H1 (cell line): ENCODE results near the gene CNOT1. TPM values are rescaled to one million over a fixed set of nuclear protein-coding genes. Genes with fewer than 3 reads are reported as not detected.

ENCODE experiments used
- CTCF ChIA-PET: fragments of 300-600 bp; sonication (Branson Sonifier 250); formaldehyde crosslinking; loops from one replicate; lab custom pipeline; 2021; ENCODE audit not compliant: partially characterized antibody; lab: Charles Lee
- POLR2A ChIA-PET: fragments of 300-600 bp; sonication (Branson Sonifier 250); formaldehyde crosslinking; loops from one replicate; lab custom pipeline; 2021; ENCODE audit warnings: inconsistent platforms; ENCODE audit not compliant: partially characterized antibody; lab: Charles Lee
- DNase-seq, 2 experiments: peaks; one replicate each; pipeline versions ENCODE4 v3.0.0 to v3.0.0-alpha.2; 2010 to 2022; ENCODE audit warnings: low spot score in 2 of 2, low read depth in 1 of 2, mixed read lengths in 1 of 2
- FAIRE-seq: peaks from 2 replicates; lab custom pipeline; 2011; peaks lifted over from hg19 to GRCh38; lab: Jason Lieb, UNC
- H2AFZ ChIP-seq: 2 replicates; pipeline ENCODE4 v1.8.1; 2012; ENCODE audit warnings: low read length, inconsistent platforms
- H2AK5ac ChIP-seq: 2 replicates; pipeline ENCODE4 v1.6.1; 2013; ENCODE audit warnings: low read depth, low read length
- H2BK120ac ChIP-seq: replicated peaks from 2 replicates; pipeline ENCODE3; 2013; ENCODE audit warnings: low read depth, low read length, inconsistent platforms
- H2BK12ac ChIP-seq: 2 replicates; pipeline ENCODE4 v1.6.1; 2013; ENCODE audit warnings: low read depth, low read length
- H2BK15ac ChIP-seq: 2 replicates; pipeline ENCODE4 v1.6.1; 2013; ENCODE audit warnings: low read length
- H2BK20ac ChIP-seq: 2 replicates; pipeline ENCODE4 v1.6.1; 2013; ENCODE audit warnings: low read length
- H2BK5ac ChIP-seq: 2 replicates; pipeline ENCODE4 v1.6.1; 2013; ENCODE audit warnings: low read depth, low read length
- H3K14ac ChIP-seq: 2 replicates; pipeline ENCODE4 v1.6.1; 2013; ENCODE audit warnings: inconsistent platforms; ENCODE audit not compliant: insufficient read length
- H3K18ac ChIP-seq: 2 replicates; pipeline ENCODE4 v1.6.1; 2013; ENCODE audit warnings: low read length; ENCODE audit errors: extremely low read depth
- H3K23ac ChIP-seq: 2 replicates; pipeline ENCODE4 v1.6.1; 2013; ENCODE audit warnings: inconsistent platforms; ENCODE audit not compliant: insufficient read length
- H3K23me2 ChIP-seq: 2 replicates; pipeline ENCODE4 v1.6.1; 2013; ENCODE audit warnings: low read depth, low read length
- H3K27ac ChIP-seq: 2 replicates; pipeline ENCODE4 v1.6.1; 2011; ENCODE audit warnings: low read depth, low read length, inconsistent platforms
- H3K27me3 ChIP-seq, 4 experiments: replicated peaks in 1 of 4; 1 replicate in 1 of 4; 2 replicates in 3 of 4; pipeline versions ENCODE4 v1.6.1 to v1.8.1; 2011 to 2013; ENCODE audit warnings: low read length in 3 of 4, mild to moderate bottlenecking in 3 of 4, inconsistent platforms in 2 of 4, mixed read lengths in 2 of 4, moderate library complexity in 1 of 4; ENCODE audit not compliant: control insufficient read depth in 3 of 4, insufficient read depth in 3 of 4; ENCODE audit errors: extremely low read depth in 1 of 4
- H3K36me3 ChIP-seq, 4 experiments: 2 replicates each; pipeline versions ENCODE4 v1.6.1 to v1.8.1; 2011 to 2013; ENCODE audit warnings: mild to moderate bottlenecking in 4 of 4, low read length in 3 of 4, moderate library complexity in 2 of 4, control low read depth in 1 of 4, inconsistent platforms in 1 of 4; ENCODE audit not compliant: insufficient read depth in 4 of 4, control insufficient read depth in 2 of 4
- H3K4ac ChIP-seq: replicated peaks from 2 replicates; pipeline ENCODE3; 2013; ENCODE audit warnings: low read length, low read depth, mixed read lengths, inconsistent platforms; ENCODE audit not compliant: insufficient read length
- H3K4me1 ChIP-seq, 4 experiments: replicated peaks in 1 of 4; 1 replicate in 1 of 4; 2 replicates in 3 of 4; pipeline versions ENCODE4 v1.6.1 to v1.8.1; 2011 to 2013; ENCODE audit warnings: low read length in 3 of 4, inconsistent platforms in 2 of 4, mixed read lengths in 1 of 4; ENCODE audit not compliant: insufficient read depth in 4 of 4, control insufficient read depth in 3 of 4
- H3K4me2 ChIP-seq, 2 experiments: 2 replicates each; pipeline versions ENCODE4 v1.6.1 to v1.8.1; 2011 to 2013; ENCODE audit warnings: low read depth in 2 of 2, low read length in 2 of 2, control low read depth in 1 of 2, inconsistent platforms in 1 of 2, mild to moderate bottlenecking in 1 of 2; ENCODE audit not compliant: insufficient read depth in 1 of 2
- H3K4me3 ChIP-seq, 4 experiments: fragments of 200-600, 300-600 bp in 1 of 4; sonication (generic), shearing (Covaris generic), sonication (Bioruptor Twin) in 1 of 4; 2 replicates each; pipeline versions ENCODE4 v1.5.1 to v1.8.1; 2011 to 2016; ENCODE audit warnings: low read length in 4 of 4, low read depth in 3 of 4, control low read depth in 2 of 4, inconsistent platforms in 2 of 4, mild to moderate bottlenecking in 2 of 4, mixed read lengths in 1 of 4, moderate library complexity in 1 of 4; ENCODE audit not compliant: insufficient read depth in 2 of 4; ENCODE audit errors: extremely low read depth in 1 of 4
- H3K56ac ChIP-seq: replicated peaks from 2 replicates; pipeline ENCODE3; 2013; ENCODE audit warnings: low read depth, mild to moderate bottlenecking, mixed read lengths, low read length, inconsistent platforms; ENCODE audit not compliant: insufficient read length
- H3K79me1 ChIP-seq: 2 replicates; pipeline ENCODE4 v1.6.1; 2013; ENCODE audit warnings: low read depth, low read length, control low read depth
- H3K79me2 ChIP-seq, 2 experiments: 2 replicates each; pipeline versions ENCODE4 v1.6.1 to v1.8.1; 2012 to 2013; ENCODE audit warnings: low read length in 2 of 2, mild to moderate bottlenecking in 2 of 2, inconsistent platforms in 1 of 2; ENCODE audit not compliant: insufficient read depth in 2 of 2, control insufficient read depth in 1 of 2
- H3K9ac ChIP-seq, 4 experiments: replicated peaks in 1 of 4; 1 replicate in 1 of 4; 2 replicates in 3 of 4; pipeline versions ENCODE4 v1.6.1 to v1.8.1; 2011 to 2013; ENCODE audit warnings: low read depth in 3 of 4, low read length in 3 of 4, control low read depth in 2 of 4, mild to moderate bottlenecking in 2 of 4, moderate library complexity in 2 of 4, inconsistent platforms in 1 of 4; ENCODE audit errors: extremely low read depth in 1 of 4
- H3K9me3 ChIP-seq, 2 experiments: 2 replicates each; pipeline versions ENCODE4 v1.6.1 to v1.8.1; 2012 to 2013; ENCODE audit warnings: mild to moderate bottlenecking in 2 of 2, moderate library complexity in 2 of 2, control low read depth in 1 of 2, inconsistent platforms in 1 of 2, low read depth in 1 of 2, low read length in 1 of 2, mixed read lengths in 1 of 2; ENCODE audit not compliant: insufficient read depth in 2 of 2
- H4K20me1 ChIP-seq, 2 experiments: replicated peaks in 1 of 2; 2 replicates each; pipeline versions ENCODE3 to v1.8.1; 2011 to 2013; ENCODE audit warnings: inconsistent platforms in 2 of 2, low read length in 2 of 2, mild to moderate bottlenecking in 1 of 2; ENCODE audit not compliant: insufficient read depth in 2 of 2, control insufficient read depth in 1 of 2
- H4K5ac ChIP-seq: 2 replicates; pipeline ENCODE4 v1.6.1; 2013; ENCODE audit warnings: low read length, low read depth, mixed read lengths, inconsistent platforms; ENCODE audit not compliant: insufficient read length
- H4K8ac ChIP-seq: 2 replicates; pipeline ENCODE4 v1.8.0; 2013; ENCODE audit warnings: mild to moderate bottlenecking, moderate library complexity, low read length, inconsistent platforms; ENCODE audit not compliant: insufficient read depth; ENCODE audit errors: extremely low read depth
- H4K91ac ChIP-seq: replicated peaks from 2 replicates; pipeline ENCODE3; 2013; ENCODE audit warnings: low read length, mixed read lengths, inconsistent platforms; ENCODE audit not compliant: insufficient read length
- ATF3 ChIP-seq: IDR thresholded peaks from 2 replicates; pipeline ENCODE4 v1.6.1; 2011; ENCODE audit warnings: low read depth, mild to moderate bottlenecking, low read length; ENCODE audit not compliant: insufficient read depth
- BCL11A ChIP-seq, 2 experiments: IDR thresholded peaks; one replicate each; pipeline ENCODE4 v1.6.1; 2011; ENCODE audit warnings: low read depth in 2 of 2, low read length in 2 of 2, mild to moderate bottlenecking in 2 of 2
- CHD2 ChIP-seq: IDR thresholded peaks from 2 replicates; pipeline ENCODE4 v1.6.1; 2012; ENCODE audit warnings: low read length, improper control_type of control experiment
- KDM4A ChIP-seq: IDR thresholded peaks from one replicate; pipeline ENCODE4 v1.7.1; 2012; ENCODE audit warnings: low read depth, mild to moderate bottlenecking, moderate library complexity, low read length, inconsistent platforms; ENCODE audit not compliant: severe bottlenecking
- RNF2 ChIP-seq: fragments of 200-900, 300-1000 bp; sonication (generic); IDR thresholded peaks from 2 replicates; pipeline ENCODE4 v1.7.1; 2016; ENCODE audit warnings: borderline replicate concordance, low read depth, mild to moderate bottlenecking, antibody characterized with exemption, low read length; ENCODE audit not compliant: poor library complexity, severe bottlenecking; ENCODE audit errors: missing control alignments
- SIX5 ChIP-seq: IDR thresholded peaks from 2 replicates; pipeline ENCODE4 v1.6.1; 2011; ENCODE audit warnings: mild to moderate bottlenecking, low read depth, low read length
- SP4 ChIP-seq: IDR thresholded peaks from 2 replicates; pipeline ENCODE4 v1.6.1; 2012; ENCODE audit warnings: low read length, inconsistent platforms
- WGBS, 2 experiments: shearing (Covaris generic) in 1 of 2; methylation state at CpG; one replicate each; pipeline versions ENCODE4 v1.1.6 to v1.1.7; 2013 to 2015; ENCODE audit warnings: low lambda C conversion rate in 2 of 2, mixed read lengths in 2 of 2, inconsistent platforms in 1 of 2, low coverage in 1 of 2, missing lambda C conversion rate in 1 of 2; ENCODE audit not compliant: insufficient replicate concordance in 2 of 2, insufficient coverage in 1 of 2, insufficient read length in 1 of 2; ENCODE audit errors: extremely low coverage in 1 of 2, missing lambda C conversion rate in 1 of 2; 5-methylcytosine and 5-hydroxymethylcytosine counted together
- polyA plus RNA-seq, 7 experiments: library from polyadenylated mRNA; depleted of rRNA in 3 of 7; stranded (reverse) in 5 of 7; unstranded in 2 of 7; fragments of >200 nt in 5 of 7; fragments of 200-250 nt in 2 of 7; gene quantifications; 1 replicate in 5 of 7; 2 replicates in 1 of 7; 4 replicates in 1 of 7; pipeline versions ENCODE4 v1.2.1 to v1.2.3, GENCODE V29; 2011 to 2013; ENCODE audit warnings: missing spikeins in 2 of 7, mixed read lengths in 2 of 7
- total RNA-seq: library from RNA; stranded (reverse); fragmentation: NEBNext Ultra II Directional; extraction: Animal tissue kit (Norgen Biotek cat#: 25700); gene quantifications from 2 replicates; pipeline ENCODE4 v1.2.1, GENCODE V29; 2021
- TF ChIP-seq, protein P1 (sequence below): IDR thresholded peaks from 2 replicates; pipeline ENCODE4 v1.6.1; 2012; ENCODE audit warnings: low read length, inconsistent platforms

CNOT1 gene
- total and polyA plus RNA-seq, 2 of the 8 experiments (the other 6 are each of a cell fraction or from before 2014, with no cell fraction given), result 306 to 319 TPM

DNA sequence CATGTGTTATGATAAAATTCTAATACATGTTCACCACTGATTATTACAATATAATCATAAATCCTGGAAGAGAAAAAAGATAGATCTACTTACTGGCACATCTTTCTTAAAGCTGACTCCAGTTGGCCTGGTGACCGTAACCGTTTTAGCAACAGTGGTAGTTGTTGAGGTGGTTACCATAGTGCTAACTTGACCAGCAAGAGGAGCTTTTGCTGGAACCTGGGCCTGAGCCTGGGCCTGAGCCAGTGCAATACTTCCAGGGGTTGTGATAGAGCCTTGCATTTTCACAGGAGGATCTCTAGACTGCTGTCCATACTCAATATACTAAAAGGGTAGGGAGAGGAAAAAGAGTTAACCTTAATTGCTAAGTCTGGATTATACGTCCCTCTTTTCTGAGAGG lies 78.1 kb downstream of the CNOT1 start:
- Histone ChIP-seq H3K79me2 (no peaks in the 10 kb centered on the region), H3K79me1 (no peaks in the 10 kb centered on the region), H3K27ac (no peak overlapping the region), H3K9me3 (no peaks in the 10 kb centered on the region), H3K27me3 (no peaks in the 10 kb centered on the region), H4K20me1 (peaks cover 1 to 2% of the 10 kb centered on the region in 2 experiments), H2AFZ (no peak overlapping the region), H2BK20ac (no peak overlapping the region), H3K23me2 (no peaks in the 10 kb centered on the region)
- POLR2A ChIA-PET, result interaction anchor here (0.6 to 1.5 kb wide), 3 partner anchors 32 to 370 kb away, joined by 3 to 5 read pairs (median 4); no protein-coding TSS in a partner anchor
- FAIRE-seq, result no peak
- TF ChIP-seq, protein P1, sequence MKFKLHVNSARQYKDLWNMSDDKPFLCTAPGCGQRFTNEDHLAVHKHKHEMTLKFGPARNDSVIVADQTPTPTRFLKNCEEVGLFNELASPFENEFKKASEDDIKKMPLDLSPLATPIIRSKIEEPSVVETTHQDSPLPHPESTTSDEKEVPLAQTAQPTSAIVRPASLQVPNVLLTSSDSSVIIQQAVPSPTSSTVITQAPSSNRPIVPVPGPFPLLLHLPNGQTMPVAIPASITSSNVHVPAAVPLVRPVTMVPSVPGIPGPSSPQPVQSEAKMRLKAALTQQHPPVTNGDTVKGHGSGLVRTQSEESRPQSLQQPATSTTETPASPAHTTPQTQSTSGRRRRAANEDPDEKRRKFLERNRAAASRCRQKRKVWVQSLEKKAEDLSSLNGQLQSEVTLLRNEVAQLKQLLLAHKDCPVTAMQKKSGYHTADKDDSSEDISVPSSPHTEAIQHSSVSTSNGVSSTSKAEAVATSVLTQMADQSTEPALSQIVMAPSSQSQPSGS, result no peak
- TF ChIP-seq BCL11A (IDR thresholded peaks at IDR 0.05; ENCODE audit: low read depth in 2 of 2, low read length in 2 of 2), result no peak
- no peak for TF ChIP-seq KDM4A
- no peak for TF ChIP-seq CHD2
- no peak for TF ChIP-seq SIX5
- no peak for TF ChIP-seq SP4
- TF ChIP-seq RNF2, result no peak
- TF ChIP-seq ATF3, result no peak
- TF ChIP-seq, all 59 proteins: peak for 0
- H4K8ac ChIP-seq, result no peak overlapping the region
- H2BK5ac ChIP-seq, result no peak overlapping the region
- H2AK5ac ChIP-seq, result no peak overlapping the region
- H3K9ac ChIP-seq, result no peak overlapping the region
- H3K36me3 ChIP-seq, result peaks cover 14 to 94% (median 59%) of the 10 kb centered on the region in 4 experiments; a peak in 7 of 8 replicates
- H3K4me1 ChIP-seq, result no peaks in the 10 kb centered on the region
- H3K23ac ChIP-seq, result no peak overlapping the region
- 94% methylated on average over 3 of the region's 3 CpGs; no CpG with 5 or more reads in 1 of the 2 experiments for WGBS, 2 experiments
- H2BK12ac ChIP-seq, result no peak overlapping the region
- no peak overlapping the region for H3K18ac ChIP-seq
- no peak overlapping the region for H2BK120ac ChIP-seq
- no peak overlapping the region for H4K5ac ChIP-seq
- CTCF ChIA-PET, result interaction anchor here (0.7 to 0.8 kb wide), 2 partner anchors 30 to 37 kb away, joined by 3 to 4 read pairs; no protein-coding TSS in a partner anchor
- H3K14ac ChIP-seq, result no peak overlapping the region
- H2BK15ac ChIP-seq, result no peak overlapping the region
- no peak overlapping the region for H3K56ac ChIP-seq
- no peak for DNase-seq
- no peak overlapping the region for H3K4me2 ChIP-seq
- H3K4me3 ChIP-seq, result no peak overlapping the region
- no peak overlapping the region for H3K4ac ChIP-seq
- H4K91ac ChIP-seq, result no peak overlapping the region
